Measurements from ENCODE around the gene UBE2L5. TPM values are rescaled to one million over a fixed set of nuclear protein-coding genes. Genes with fewer than 3 reads are reported as not detected.
A peak's percentile ranks its signal among the peaks of the same experiment; 100 is the strongest.

UBE2L5 gene
- total RNA-seq, 2 experiments from 2014 or later: 0.11 TPM; not detected in 1

DNA sequence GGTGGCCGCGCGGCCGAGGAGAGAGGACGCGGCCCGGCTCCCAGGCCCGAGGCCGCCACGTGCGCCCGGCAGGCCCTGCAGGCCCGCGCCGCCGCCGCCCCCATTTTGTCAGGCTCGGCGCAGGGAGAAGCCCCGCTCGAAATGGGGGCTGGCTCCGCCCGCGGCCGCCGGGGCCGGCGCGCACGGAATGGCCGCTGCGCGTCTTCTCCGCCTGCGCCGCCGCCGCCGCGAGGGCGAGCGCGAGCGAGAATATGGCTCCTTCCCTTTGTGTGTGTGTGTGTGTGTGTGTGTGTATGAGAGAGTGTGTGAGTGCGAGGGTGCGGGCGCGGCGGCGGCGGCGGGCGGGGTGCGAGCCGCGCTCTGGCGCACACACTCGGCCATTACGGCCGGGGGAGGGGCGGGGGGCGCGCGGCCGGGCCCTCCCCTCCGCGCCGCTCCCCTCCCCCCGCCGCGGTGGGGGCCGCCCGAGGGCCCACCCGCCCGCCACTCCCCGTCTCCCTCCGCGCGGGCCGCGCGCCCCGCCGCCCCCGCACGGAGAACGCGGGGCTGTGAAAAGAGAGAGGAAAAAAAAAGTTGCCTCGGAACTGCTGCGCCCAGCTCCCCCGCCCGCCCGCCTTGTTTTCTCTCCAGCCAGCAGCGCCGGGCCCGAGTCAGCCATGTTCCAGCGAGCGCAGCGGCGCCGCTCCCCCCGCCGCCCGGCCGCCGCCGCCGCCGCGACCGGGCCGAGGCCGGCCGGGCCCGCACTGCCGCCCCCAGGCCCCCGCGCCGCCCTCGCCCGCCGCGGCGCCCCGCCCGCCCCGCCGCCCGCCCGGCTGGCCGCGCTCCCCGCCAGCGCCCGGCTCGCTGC lies 42.4 kb downstream of the UBE2L5 start:
- TF ChIP-seq, protein P1, sequence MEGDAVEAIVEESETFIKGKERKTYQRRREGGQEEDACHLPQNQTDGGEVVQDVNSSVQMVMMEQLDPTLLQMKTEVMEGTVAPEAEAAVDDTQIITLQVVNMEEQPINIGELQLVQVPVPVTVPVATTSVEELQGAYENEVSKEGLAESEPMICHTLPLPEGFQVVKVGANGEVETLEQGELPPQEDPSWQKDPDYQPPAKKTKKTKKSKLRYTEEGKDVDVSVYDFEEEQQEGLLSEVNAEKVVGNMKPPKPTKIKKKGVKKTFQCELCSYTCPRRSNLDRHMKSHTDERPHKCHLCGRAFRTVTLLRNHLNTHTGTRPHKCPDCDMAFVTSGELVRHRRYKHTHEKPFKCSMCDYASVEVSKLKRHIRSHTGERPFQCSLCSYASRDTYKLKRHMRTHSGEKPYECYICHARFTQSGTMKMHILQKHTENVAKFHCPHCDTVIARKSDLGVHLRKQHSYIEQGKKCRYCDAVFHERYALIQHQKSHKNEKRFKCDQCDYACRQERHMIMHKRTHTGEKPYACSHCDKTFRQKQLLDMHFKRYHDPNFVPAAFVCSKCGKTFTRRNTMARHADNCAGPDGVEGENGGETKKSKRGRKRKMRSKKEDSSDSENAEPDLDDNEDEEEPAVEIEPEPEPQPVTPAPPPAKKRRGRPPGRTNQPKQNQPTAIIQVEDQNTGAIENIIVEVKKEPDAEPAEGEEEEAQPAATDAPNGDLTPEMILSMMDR (IDR thresholded peaks at IDR 0.05): no peak
- peak overlapping the region; percentile 77 to 79 for H3K27ac ChIP-seq (ENCODE audit: low read depth in 1 of 2, low read length in 2 of 2)
- no peaks in the 10 kb centered on the region for H3K9me3 ChIP-seq (ENCODE audit: control insufficient read depth in 1 of 2, insufficient read depth in 1 of 2, low read length in 2 of 2)
- H3K4me1 ChIP-seq (ENCODE audit: insufficient read depth, low read length): peaks cover 11% of the 10 kb centered on the region
- H3K27me3 Mint-ChIP-seq: peaks cover 6% of the 10 kb centered on the region
- H3K4me3 ChIP-seq (ENCODE audit: low read length): peak overlapping the region; percentile 69
- peak overlapping the region; percentile 98 for H3K4me3 Mint-ChIP-seq
- peaks cover 39% of the 10 kb centered on the region for H3K4me1 Mint-ChIP-seq (ENCODE audit: low read depth)
- POLR2A ChIA-PET: interaction anchor here (0.5 to 3.8 kb wide), 30 partner anchors 16 to 869 kb away, joined by 3 to 119 read pairs (median 4); partner anchors contain the start of genes SLC7A1, UBE2L5 and USPL1
- peaks cover 19% of the 10 kb centered on the region for H3K36me3 ChIP-seq (ENCODE audit: insufficient read depth, low read length)
- peak overlapping the region; percentile 97 for H3K27ac Mint-ChIP-seq
- ATAC-seq (ENCODE audit: poor library complexity): peak; percentile 41
- CTCF ChIA-PET: interaction anchor here (0.8 kb wide), 1 partner anchor 90 kb away, joined by 3 read pairs; no protein-coding TSS in a partner anchor
- peaks cover 46% of the 10 kb centered on the region for H3K36me3 Mint-ChIP-seq (ENCODE audit: low read depth)
- no peaks in the 10 kb centered on the region for H3K27me3 ChIP-seq (ENCODE audit: control insufficient read depth in 1 of 2, insufficient read depth in 2 of 2, low read length in 2 of 2)
- intact Hi-C loops (cut with DNase I, micrococcal nuclease): loop anchor here (1.0 to 10.0 kb wide), 12 partner anchors 57 to 870 kb away; partner anchors contain the start of genes USPL1 (in 2 of the 2), HSPH1 (in 1 of the 2), KATNAL1 (in 1 of the 2) and SLC7A1 (in 1 of the 2)
- DNase-seq: peak; percentile 64 to 93 (median 74)
- no peaks in the 10 kb centered on the region for H3K9me3 Mint-ChIP-seq

GRCh38 chr13:30465343-30465592 lies 43.0 kb downstream of the UBE2L5 start:
- peak overlapping the region; percentile 45 for H3K4me3 ChIP-seq (ENCODE audit: low read length)

More at GRCh38 chr13:30465343-30465592, 43.0 kb downstream of the UBE2L5 start:
- ChIA-PET CTCF (no interaction called here), POLR2A (interaction anchor here (0.5 to 3.8 kb wide), 22 partner anchors 16 to 615 kb away, joined by 3 to 119 read pairs (median 6); partner anchors contain the start of genes UBE2L5, UBL3 and USPL1)
- Mint-ChIP-seq H3K27me3 (peaks cover 6% of the 10 kb centered on the region), H3K27ac (peak overlapping the region; percentile 97), H3K9me3 (no peaks in the 10 kb centered on the region), H3K36me3 (ENCODE audit: low read depth) (peaks cover 44% of the 10 kb centered on the region), H3K4me1 (ENCODE audit: low read depth) (peaks cover 37% of the 10 kb centered on the region), H3K4me3 (no peak overlapping the region)
- DNase-seq: no peak
- TF ChIP-seq, protein P1 (IDR thresholded peaks at IDR 0.05): no peak
- Histone ChIP-seq H3K36me3 (ENCODE audit: insufficient read depth, low read length) (peaks cover 19% of the 10 kb centered on the region), H3K27me3 (ENCODE audit: control insufficient read depth in 1 of 2, insufficient read depth in 2 of 2, low read length in 2 of 2) (no peaks in the 10 kb centered on the region), H3K4me1 (ENCODE audit: insufficient read depth, low read length) (peaks cover 11% of the 10 kb centered on the region), H3K27ac (ENCODE audit: low read depth in 1 of 2, low read length in 2 of 2) (peak overlapping the region in 1 of 2 donors; percentile 96), H3K9me3 (ENCODE audit: control insufficient read depth in 1 of 2, insufficient read depth in 1 of 2, low read length in 2 of 2) (no peaks in the 10 kb centered on the region)
- ATAC-seq (ENCODE audit: poor library complexity): no peak
- intact Hi-C loops (cut with DNase I, micrococcal nuclease): loop anchor here (1.0 to 10.0 kb wide), 9 partner anchors 87 to 870 kb away; partner anchors contain the start of genes USPL1 (in 2 of the 2), HSPH1 (in 1 of the 2), KATNAL1 (in 1 of the 2) and SLC7A1 (in 1 of the 2)

Data from CD4-positive, alpha-beta T cell (primary cell).